HTR-8/SVneo (cell line): ENCODE data around the gene ST7.

ENCODE experiments used
- DNase-seq: peaks from one replicate; pipeline ENCODE4 v3.0.0; 2011; ENCODE audit warnings: low spot score, mixed read lengths; ENCODE audit not compliant: insufficient read length
- FAIRE-seq: peaks from 2 replicates; lab custom pipeline; 2011; peaks lifted over from hg19 to GRCh38; lab: Jason Lieb, UNC

Gene ST7

DNA sequence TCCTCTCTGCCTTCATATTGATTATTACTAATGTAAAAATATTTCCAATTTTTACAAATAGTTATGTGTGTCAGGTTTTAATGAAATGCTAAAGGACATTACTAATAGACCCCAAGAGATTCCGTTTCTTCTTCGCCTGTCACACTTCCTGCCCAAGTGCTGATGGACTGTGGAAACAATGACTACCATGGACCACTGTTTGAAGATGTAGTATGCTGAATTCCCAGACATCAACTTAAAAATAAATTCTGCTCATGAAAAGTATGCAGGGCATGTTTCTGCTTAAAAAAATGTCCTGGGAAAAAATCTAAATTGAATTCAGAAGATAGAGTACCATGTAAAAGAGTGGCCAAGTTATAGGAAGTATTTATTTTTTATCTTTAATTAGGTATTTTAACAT lies 52.1 kb downstream of the ST7 start:
- FAIRE-seq (no peak), DNase-seq (no peak)

DNA sequence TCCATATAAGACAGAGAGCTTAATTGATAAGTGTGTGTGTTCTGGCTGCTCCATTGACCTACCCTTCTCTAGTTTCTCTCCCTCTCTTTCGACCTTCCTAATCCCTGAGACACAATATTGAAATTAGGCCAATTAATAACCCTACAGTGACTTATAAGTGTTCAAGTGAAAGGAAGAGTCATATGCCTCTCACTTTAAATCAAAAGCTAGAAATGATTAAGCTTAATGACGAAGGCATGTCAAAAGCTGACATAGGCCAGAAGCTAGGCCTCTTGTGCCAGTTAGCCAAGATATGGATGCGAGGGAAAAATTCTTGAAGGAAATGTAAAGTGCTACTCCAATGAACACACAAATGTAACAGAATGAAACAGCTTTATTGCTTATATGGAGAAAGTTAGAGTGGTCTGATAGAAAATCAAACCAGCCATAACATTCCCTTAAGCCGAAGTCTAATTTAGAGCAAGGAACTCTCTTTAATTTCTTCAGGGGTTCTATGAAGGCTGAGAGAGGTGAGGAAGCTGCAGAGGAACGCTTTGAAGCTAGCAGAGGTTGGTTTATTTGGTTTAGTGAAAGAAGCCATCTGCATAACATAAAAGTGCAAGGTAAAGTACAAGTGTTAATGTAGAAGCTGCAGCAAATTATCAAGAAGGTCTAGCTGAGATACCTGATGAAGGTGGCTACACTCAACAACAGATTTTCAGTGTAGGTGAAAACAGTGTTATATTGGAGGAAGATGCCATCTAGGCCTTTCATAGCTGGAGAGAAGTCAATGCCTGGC lies 53.8 kb downstream of the ST7 start:
- no peak for FAIRE-seq
- DNase-seq = no peak

DNA sequence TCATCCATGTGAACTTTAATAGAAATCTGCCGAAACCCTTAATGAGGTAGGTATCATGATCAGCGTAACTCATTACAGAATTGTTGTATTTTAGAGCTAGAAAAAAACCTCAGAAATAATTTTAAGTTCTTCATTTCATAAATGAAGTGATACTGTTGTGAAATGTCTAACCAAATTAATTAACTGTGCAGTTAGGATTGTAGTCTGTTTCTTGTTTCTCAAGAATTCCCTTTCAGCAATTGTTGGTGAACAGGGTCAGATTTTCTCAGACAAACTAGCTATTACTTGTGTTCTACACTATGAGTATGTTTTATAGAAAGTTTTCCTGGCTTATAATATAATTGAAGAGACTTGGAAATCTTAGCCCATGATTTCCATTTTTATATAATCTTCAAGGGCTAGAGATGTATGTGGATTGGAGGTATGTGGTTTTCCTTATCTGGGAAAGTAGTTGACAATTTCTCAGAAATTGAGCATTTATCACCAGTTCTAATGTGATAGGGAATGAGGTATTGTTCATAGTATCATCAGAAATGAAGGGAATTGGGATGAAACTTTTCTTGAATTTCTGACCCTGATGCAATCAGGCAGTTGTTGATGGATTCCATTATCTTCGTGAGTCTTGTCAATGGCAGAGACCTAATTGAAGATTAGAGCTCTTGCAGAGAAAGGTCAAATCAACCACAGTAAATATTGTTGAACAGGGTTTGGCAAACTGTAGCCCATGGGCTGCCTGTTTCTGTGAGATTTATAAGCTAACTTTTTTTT lies 55.0 kb downstream of the ST7 start:
- DNase-seq (no peak), FAIRE-seq (no peak)

DNA sequence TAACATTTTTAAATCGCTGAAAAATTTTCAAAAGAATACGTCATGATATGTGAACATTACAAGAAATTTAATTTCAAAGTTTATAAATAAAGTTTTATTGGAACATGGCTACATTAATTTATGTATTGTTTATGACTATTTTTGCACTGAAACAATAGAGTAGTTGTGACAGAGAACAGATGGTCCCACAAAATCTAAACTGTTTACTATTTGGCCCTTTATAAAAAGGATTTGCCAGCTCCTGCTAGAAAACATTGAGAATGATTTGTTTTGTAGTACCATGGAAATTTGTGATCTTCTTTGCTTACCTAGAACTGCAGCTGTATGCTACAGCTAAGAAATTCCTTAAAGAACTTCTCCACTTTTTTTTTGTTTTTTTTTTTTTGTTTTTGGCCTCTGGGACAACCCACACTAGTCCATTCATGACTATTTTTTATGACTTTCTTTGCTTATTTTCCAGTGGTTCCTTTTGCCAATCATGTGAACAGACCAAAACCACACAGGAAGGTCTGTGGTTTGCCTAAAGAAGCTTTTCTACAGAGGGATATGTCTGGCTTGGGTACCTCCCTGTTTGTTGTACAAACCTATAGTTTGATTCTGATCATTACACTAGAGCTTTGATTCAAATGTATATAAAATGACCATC lies 55.7 kb downstream of the ST7 start:
- DNase-seq (no peak), FAIRE-seq (no peak)

DNA sequence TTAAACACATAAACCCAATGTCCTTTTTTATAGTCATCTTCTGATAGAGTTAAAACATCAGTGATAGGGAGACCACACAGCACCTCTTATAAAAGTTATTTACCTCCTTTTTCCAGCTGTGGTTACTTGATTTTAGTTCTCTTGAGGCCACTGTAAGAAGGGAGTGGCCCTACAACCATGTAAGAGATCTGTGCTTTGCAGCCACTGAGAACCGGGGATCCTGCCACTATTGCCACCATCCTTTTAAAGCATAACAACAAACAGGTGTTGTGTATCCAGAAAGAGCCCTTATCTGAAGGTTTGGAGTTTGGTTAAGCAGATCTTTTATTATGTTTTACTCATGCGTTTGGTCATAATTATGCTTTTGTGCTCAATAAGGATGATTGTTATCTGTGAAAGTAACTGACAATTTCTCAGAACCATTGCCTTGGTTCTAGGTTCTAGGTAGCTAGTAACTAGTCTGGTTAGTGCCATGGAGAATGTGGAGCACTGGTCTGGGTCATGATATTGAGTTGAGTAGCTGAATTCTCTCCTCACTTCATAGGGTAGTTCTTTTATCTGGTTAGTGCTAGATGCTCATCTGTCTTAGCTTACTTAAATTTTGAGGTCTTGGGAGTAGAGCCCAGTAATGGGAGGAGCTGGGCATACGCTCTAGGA lies 56.5 kb downstream of the ST7 start:
- DNase-seq = no peak

DNA sequence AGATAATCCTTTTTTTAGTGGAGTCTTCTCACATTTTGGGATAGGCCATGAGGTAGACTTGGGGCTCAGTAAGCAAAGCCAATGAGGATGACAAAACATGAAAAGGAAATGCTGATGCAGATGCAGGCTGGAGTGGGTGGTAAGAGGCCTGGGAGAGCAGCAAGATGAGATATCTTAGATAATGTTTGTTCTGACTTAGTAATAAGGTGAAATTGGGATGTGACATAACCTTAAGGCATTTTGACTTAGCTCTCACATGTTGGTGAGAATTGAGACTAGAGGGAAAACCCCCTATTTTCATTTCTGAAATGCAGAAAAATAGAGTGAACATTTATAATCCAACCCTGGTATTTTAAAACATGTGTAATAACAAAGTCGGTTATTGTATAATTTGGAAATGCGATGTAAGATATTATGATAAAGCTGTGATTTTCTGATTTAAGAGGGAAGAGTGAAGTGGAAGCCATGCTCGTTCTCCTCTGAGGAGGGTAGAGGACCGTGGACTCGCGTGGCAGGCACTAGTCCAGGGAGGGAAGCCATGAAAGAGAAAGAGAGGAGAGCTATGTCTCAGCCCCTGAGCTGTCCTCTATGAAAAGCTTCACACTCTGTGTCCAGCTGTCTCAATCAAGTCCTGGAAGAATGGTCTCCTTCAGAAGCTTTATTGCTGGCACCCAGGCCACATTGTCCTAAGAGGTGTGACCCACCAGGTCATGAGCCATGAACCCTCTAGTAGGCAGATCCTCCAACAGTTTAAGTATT lies 57.3 kb downstream of the ST7 start:
- DNase-seq (no peak), FAIRE-seq (no peak)

More for the DNA sequence above, 56.5 kb downstream of the ST7 start:
- no peak for FAIRE-seq

DNA sequence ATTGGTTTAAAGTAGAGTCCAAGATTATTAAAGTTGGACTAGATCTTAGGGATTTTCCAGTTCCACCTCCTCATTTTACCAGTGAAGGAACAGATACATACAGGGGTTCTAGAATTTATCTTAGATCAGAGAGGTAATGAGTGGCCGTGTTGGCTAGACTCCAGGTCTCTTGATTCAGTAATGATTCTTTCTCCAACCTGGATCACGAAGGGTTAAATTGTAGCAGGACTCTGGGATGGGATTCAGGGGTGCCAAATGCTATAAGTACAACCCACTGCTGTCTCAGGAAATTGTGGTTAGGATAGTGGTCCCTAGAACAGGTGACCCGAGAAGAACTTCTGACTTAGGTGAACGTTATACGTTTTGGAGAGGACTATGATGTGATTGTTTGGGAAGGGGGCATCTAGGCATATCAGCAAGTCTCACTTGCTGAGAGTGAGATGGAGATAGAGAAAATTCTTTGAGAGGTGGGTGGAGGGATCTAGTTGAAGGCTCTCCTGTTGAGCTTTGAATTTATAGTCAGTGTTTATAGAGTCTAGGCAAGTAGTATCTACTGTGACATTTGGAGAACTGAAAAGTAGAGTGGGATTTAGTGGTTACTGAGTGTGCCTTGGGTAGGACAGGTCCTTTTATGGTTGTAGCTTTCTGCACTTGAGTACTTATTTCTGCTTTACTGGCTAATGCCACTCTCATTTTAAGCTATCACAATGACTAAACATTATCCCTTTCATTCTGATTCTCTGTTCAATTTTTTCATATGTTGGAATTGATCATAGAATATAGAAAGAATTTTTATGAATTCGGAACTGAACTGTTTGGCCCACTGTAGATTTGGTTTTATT lies 58.3 kb downstream of the ST7 start:
- no peak for DNase-seq

DNA sequence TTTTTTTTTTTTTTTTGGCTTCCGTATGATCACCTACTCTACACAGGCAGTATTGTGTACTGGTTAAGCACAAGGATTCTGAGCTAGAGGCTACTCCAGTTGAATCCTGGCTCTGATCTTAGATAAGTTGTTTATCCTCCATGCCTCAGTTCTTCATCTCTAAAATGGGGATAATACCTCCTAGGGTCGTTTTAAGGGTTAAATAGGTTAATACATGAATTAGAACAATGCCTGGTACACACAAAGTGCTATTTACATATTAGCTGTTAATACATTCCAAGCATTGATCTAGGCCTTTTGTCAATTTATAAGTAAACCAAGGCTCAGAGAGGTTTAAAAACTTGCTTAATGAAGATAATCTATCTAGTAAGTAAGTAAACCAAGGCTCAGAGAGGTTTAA lies 59.0 kb downstream of the ST7 start:
- DNase-seq (no peak), FAIRE-seq (no peak)

More for the DNA sequence above, 58.3 kb downstream of the ST7 start:
- FAIRE-seq = no peak

DNA sequence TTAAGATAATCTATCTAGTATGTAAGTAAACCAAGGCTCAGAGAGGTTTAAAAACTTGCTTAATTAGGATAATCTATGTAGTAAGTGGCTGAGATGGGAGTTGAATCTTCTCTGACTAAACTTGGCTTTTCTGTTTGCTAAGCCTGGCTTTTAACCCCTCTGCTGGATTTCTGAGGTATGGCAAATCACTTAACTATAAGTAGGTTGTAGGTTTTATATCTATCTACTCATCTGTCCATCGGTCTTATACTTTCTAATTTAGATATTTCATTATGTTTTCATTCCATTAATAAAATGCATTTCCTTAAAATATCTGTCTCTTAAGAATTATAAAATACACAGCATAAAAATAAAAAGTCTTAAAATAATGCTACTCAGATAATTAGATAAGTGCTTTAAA lies 59.4 kb downstream of the ST7 start:
- FAIRE-seq = no peak
- peak; percentile 30 for DNase-seq

DNA sequence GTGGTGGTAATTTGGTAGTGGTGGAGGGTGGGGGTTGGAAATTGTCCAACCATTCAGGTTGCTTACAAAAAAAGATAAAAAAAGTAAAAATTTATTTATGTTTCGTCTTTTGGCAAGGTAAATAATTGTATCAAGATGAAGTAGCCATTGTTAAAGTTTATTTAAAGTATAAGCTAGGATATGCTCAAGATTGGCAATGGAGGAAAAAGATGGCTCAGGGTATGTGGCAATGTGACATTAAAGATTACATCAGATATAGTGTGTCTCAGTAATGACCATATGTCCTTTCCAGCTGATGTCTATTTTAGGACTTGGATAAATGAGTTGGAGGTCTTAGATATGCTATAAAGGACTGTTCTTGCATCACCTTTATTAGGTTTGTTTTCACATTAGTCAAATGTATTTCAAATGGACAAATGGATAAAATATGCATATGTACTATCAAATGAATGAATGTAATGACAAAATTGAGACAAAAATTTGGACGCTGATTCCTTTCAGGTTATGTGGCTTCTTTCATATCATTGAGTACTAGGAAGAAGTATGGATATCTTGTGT lies 60.9 kb downstream of the ST7 start:
- no peak for DNase-seq
- no peak for FAIRE-seq

DNA sequence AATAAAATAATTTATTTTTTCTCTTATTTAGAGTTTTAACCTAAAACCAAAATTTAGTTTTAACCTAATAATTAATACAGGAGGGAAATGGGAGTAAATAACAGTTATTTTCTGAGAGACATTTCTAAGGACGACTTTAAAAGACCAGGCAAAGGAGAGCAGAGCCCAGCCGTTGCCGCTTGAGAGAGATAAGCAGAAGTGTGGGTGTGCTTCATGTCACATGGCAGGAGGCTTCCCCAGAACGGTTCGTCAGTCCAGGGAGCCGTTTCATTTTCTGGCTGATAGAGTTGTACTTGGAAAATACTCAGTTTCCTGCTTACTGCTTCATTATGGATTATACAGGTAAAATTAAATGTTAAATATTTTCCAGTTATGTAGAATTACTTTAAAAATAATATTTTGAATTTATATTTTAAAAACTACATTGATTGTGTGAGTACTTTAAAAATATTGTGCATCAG lies 61.4 kb downstream of the ST7 start:
- FAIRE-seq = no peak

DNA sequence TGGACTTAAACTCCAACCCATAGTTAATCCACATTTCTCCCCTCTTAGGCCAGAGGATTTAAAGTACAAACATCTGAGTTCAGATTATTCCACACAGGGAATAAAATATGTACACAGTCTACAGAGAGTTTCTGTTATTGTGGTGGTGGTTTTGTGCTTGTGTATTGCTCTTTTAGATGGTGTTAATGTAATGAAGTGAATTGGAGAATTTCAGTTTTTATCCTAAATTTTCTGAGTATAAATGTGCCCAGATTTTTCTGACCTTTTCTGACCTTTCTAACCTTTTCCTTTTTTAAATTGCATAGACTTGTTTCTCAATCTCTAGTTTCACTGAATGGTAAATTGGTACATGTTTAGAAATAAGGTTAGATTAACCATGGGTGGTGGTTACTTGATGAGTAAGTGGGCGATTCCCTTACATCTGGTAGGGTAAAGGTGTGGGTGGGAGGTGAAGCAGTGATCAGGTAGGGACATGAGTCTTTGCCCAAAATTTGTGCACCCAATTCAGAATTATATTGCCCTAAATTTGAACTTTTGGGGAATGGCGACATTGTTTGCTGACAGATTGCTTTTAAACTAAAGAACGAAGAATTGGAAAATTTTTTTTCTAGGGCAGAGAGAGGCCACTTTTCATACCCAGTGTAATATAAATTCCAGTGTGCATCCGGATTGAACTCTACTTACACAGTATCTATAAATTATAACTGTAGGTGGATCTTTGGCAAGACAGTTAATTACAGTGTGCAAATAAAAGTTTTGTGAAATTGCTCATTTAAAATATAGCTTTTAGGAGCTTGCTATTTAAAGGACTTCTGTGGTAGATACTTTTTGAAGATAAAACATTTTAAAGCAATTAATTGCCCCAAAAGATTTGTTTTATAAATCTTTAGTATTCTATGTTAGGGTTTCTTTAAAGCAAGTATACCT lies 62.2 kb downstream of the ST7 start:
- no peak for FAIRE-seq

More for the DNA sequence above, 61.4 kb downstream of the ST7 start:
- no peak for DNase-seq

DNA sequence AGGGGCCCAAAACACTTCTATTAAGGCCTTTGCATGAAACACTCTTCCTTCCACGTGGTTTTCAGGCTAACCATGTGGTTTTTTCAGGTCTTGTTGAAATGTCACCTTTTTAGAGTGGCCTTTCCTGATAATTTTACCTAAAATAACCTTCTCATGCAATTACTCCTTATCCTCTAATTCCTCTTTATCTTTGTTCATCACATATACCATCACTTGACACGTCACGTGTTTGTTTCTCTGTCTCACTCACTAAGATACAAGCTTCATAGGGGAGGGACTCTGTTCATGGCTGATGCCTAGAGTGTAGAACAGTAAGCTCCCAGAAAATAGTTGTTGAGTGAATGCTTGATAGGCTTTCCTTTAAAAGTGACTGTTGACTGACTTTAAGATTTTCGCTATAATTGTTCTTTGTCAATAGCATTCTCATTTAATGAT lies 63.7 kb downstream of the ST7 start:
- FAIRE-seq (no peak), DNase-seq (no peak)

More for the DNA sequence above, 62.2 kb downstream of the ST7 start:
- no peak for DNase-seq

DNA sequence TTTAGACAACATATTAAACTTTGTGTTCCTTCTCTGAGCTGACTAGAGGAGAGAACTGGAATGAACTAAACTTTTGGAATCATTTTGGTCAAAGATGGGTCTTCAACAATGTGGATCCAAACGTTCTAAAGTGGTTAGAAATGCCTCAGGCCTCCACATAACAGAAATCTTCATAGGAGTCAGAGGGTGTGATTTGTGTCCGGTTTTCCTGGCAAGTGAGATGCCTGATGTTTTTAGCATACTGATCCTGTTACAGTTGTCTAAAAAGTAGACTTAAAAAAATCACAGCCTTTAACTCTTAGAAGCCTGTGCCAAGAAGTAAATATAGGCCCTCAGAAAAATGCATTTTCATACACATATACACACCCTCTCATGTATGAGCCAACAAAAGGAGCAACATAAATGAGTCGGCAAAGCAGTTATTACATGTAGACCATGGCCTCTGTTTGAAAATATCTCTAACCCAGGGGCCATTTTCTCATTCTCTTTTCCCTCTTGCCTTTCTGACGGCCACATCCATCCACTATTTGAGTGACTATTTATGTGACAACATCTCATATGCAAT lies 64.5 kb downstream of the ST7 start:
- FAIRE-seq (no peak), DNase-seq (no peak)

DNA sequence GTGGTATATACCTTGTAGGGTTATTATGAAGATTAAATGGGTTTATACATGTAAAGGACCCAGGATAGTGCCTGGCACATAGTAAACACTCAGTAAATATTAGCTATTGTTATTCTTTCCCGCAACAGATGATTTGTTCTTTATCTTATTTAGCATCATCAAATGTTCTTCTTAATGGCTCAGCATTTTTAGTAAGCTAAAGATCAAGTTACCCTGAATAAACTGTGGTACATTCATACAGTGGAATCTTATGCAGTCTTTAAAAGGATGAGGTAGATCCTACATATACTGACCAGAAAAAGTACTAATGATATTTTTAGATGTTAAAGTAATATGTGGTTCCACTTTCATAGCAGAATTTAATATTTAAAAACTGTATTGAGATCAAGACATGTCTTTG lies 65.4 kb downstream of the ST7 start:
- no peak for FAIRE-seq
- DNase-seq = no peak

DNA sequence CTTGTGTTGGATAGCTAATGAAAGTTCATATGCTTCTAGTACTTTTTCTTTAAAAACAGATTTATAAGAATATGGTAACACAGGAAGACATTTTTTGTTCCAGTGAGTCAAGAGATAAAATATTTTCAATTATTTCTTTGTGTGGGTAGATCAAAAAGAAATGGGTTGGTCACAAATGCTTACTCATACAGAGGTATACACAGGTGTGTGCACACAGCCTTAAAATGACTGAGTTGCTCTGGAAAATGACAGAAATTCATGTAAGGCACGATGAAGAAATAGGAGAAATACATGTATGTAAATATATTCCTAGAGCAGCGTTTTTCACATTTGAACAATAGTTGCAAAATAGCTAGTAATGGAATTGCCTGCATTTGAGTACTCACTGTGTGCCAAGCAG lies 66.0 kb downstream of the ST7 start:
- no peak for FAIRE-seq
- no peak for DNase-seq
